IMR-90 (cell line): ENCODE results near the gene ELK3. TPM values are rescaled to one million over a fixed set of nuclear protein-coding genes. Genes with fewer than 3 reads are reported as not detected.
A peak's percentile ranks its signal among the peaks of the same experiment; 100 is the strongest.

ENCODE experiments used
- ATAC-seq: fragments of 200-7000 bp; cut with Tn5 transposase; 2 replicates; pipeline ENCODE4 v1.9.1; 2020; ENCODE audit warnings: low read depth, mild to moderate bottlenecking, moderate library complexity
- BruUV-seq: library from RNA; stranded (reverse); fragments of 400-500 nt; replicated peaks from 2 replicates; lab custom pipeline; 2021; lab: Mats Ljungman, UMichigan
- CTCF ChIA-PET: fragments of 300-600 bp; formaldehyde crosslinking; extraction: SDS; loops from one replicate; lab custom pipeline; 2021; ENCODE audit warnings: antibody characterized with exemption; lab: Yijun Ruan, JAX
- POLR2A ChIA-PET: fragments of 300-600 bp; sonication (Branson Sonifier 250); formaldehyde crosslinking; loops from one replicate; lab custom pipeline; 2022; ENCODE audit warnings: antibody characterized with exemption; ENCODE audit not compliant: unreplicated experiment; lab: Charles Lee
- DNase-seq: peaks from one replicate; pipeline ENCODE4 v3.0.0; 2013
- H2AFZ ChIP-seq: replicated peaks from 2 replicates; pipeline ENCODE3; 2013; ENCODE audit warnings: low read length, mild to moderate bottlenecking; ENCODE audit not compliant: poor library complexity
- H2AK5ac ChIP-seq: 2 replicates; pipeline ENCODE4 v1.6.1; 2013; ENCODE audit warnings: low read depth, low read length, inconsistent platforms
- H2AK9ac ChIP-seq: replicated peaks from 2 replicates; pipeline ENCODE3; 2013; ENCODE audit warnings: mild to moderate bottlenecking, low read depth, low read length, moderate library complexity; ENCODE audit not compliant: poor library complexity
- H2BK120ac ChIP-seq: 2 replicates; pipeline ENCODE4 v1.6.1; 2013; ENCODE audit warnings: low read depth, low read length, inconsistent platforms
- H2BK15ac ChIP-seq: 3 replicates; pipeline ENCODE4 v1.6.1; 2013; ENCODE audit warnings: low read depth, low read length, inconsistent platforms
- H2BK20ac ChIP-seq: 2 replicates; pipeline ENCODE4 v1.6.1; 2013; ENCODE audit warnings: low read depth, mild to moderate bottlenecking, inconsistent platforms, low read length, moderate library complexity
- H2BK5ac ChIP-seq: 2 replicates; pipeline ENCODE4 v1.6.1; 2013; ENCODE audit warnings: mild to moderate bottlenecking, low read depth, low read length, inconsistent platforms; ENCODE audit not compliant: poor library complexity, severe bottlenecking
- H3K14ac ChIP-seq: replicated peaks from 2 replicates; pipeline ENCODE4 v1.6.1; 2013; ENCODE audit warnings: low read depth, low read length, inconsistent platforms
- H3K18ac ChIP-seq: 2 replicates; pipeline ENCODE4 v1.6.1; 2013; ENCODE audit warnings: low read depth, low read length, control low read depth
- H3K23ac ChIP-seq: 2 replicates; pipeline ENCODE4 v1.6.1; 2013; ENCODE audit warnings: low read depth, low read length, inconsistent platforms
- H3K27ac ChIP-seq: 2 replicates; pipeline ENCODE4 v1.5.1; 2013; ENCODE audit warnings: mild to moderate bottlenecking, control low read depth, low read length; ENCODE audit not compliant: insufficient read depth
- H3K27me3 ChIP-seq: 2 replicates; pipeline ENCODE4 v1.6.1; 2013; ENCODE audit warnings: low read length; ENCODE audit not compliant: control insufficient read depth, insufficient read depth
- H3K36me3 ChIP-seq: 2 replicates; pipeline ENCODE4 v1.6.1; 2013; ENCODE audit warnings: low read length, mixed read lengths; ENCODE audit not compliant: control insufficient read depth, insufficient read depth
- H3K4ac ChIP-seq: 2 replicates; pipeline ENCODE4 v1.6.1; 2013; ENCODE audit warnings: low read depth, low read length, inconsistent platforms
- H3K4me1 ChIP-seq: 2 replicates; pipeline ENCODE4 v1.6.1; 2013; ENCODE audit warnings: low read length, mixed read lengths; ENCODE audit not compliant: control insufficient read depth, insufficient read depth
- H3K4me2 ChIP-seq: 2 replicates; pipeline ENCODE4 v1.6.1; 2013; ENCODE audit warnings: low read depth, mild to moderate bottlenecking, control low read depth, low read length, moderate library complexity
- H3K4me3 ChIP-seq: 2 replicates; pipeline ENCODE4 v1.5.1; 2013; ENCODE audit warnings: low read depth, mild to moderate bottlenecking, control low read depth, low read length, moderate library complexity; ENCODE audit not compliant: insufficient read depth
- H3K56ac ChIP-seq: 2 replicates; pipeline ENCODE4 v1.6.1; 2013; ENCODE audit warnings: low read length, inconsistent platforms; ENCODE audit not compliant: insufficient read depth; ENCODE audit errors: extremely low read depth
- H3K79me1 ChIP-seq, 2 experiments: 2 replicates each; pipeline ENCODE4 v1.6.1; 2013; ENCODE audit warnings: low read length in 2 of 2, inconsistent platforms in 1 of 2, low read depth in 1 of 2
- H3K9ac ChIP-seq: 2 replicates; pipeline ENCODE4 v1.6.1; 2013; ENCODE audit warnings: low read depth, low read length, control low read depth
- H3K9me1 ChIP-seq: 2 replicates; pipeline ENCODE4 v1.6.1; 2013; ENCODE audit warnings: low read length, inconsistent platforms; ENCODE audit not compliant: insufficient read depth
- H3K9me3 ChIP-seq: 2 replicates; pipeline ENCODE4 v1.6.1; 2013; ENCODE audit warnings: low read length; ENCODE audit not compliant: control insufficient read depth, insufficient read depth
- H4K20me1 ChIP-seq: 2 replicates; pipeline ENCODE4 v1.6.1; 2013; ENCODE audit warnings: low read length, inconsistent platforms; ENCODE audit not compliant: insufficient read depth
- H4K5ac ChIP-seq: 2 replicates; pipeline ENCODE4 v1.6.1; 2013; ENCODE audit warnings: mild to moderate bottlenecking, low read depth, low read length, control low read depth
- H4K8ac ChIP-seq, 2 experiments: 2 replicates each; pipeline ENCODE4 v1.6.1; 2013; ENCODE audit warnings: low read depth in 2 of 2, low read length in 2 of 2, control low read depth in 1 of 2, inconsistent platforms in 1 of 2
- H4K91ac ChIP-seq: 2 replicates; pipeline ENCODE4 v1.6.1; 2013; ENCODE audit warnings: low read depth, low read length, inconsistent platforms; ENCODE audit not compliant: insufficient read depth
- ELK1 ChIP-seq: fragments of 150-350 bp; IDR thresholded peaks from 2 replicates; pipeline ENCODE4 v1.6.1; 2016; ENCODE audit warnings: low read depth, mild to moderate bottlenecking, low read length, moderate library complexity, borderline replicate concordance
- MAFK ChIP-seq: IDR thresholded peaks from 2 replicates; pipeline ENCODE4 v1.6.1; 2012; ENCODE audit warnings: low read depth, low read length, improper control_type of control experiment
- MAZ ChIP-seq: IDR thresholded peaks from 2 replicates; pipeline ENCODE4 v1.6.1; 2012; ENCODE audit warnings: low read depth, mild to moderate bottlenecking, low read length, improper control_type of control experiment, moderate library complexity, borderline replicate concordance
- NFE2L2 ChIP-seq: fragments of 150-350 bp; IDR thresholded peaks from 2 replicates; pipeline ENCODE4 v1.6.1; 2016; ENCODE audit warnings: low read depth, mild to moderate bottlenecking, low read length
- RCOR1 ChIP-seq: IDR thresholded peaks from 2 replicates; pipeline ENCODE4 v1.6.1; 2012; ENCODE audit warnings: mild to moderate bottlenecking, low read length, improper control_type of control experiment; ENCODE audit not compliant: insufficient replicate concordance
- SMC3 ChIP-seq: fragments of 150-350 bp; IDR thresholded peaks from 2 replicates; pipeline ENCODE4 v1.6.1; 2016; ENCODE audit warnings: low read depth, mild to moderate bottlenecking, antibody characterized with exemption, low read length, moderate library complexity
- WGBS, 2 experiments: methylation state at CpG; one replicate each; pipeline versions ENCODE4 v1.1.5 to v1.1.7; 2013; ENCODE audit warnings: missing lambda C conversion rate in 2 of 2; ENCODE audit not compliant: insufficient read length in 1 of 2; ENCODE audit errors: extremely low coverage in 2 of 2; 5-methylcytosine and 5-hydroxymethylcytosine counted together
- dilution Hi-C: fragments of 300-500 bp; cut with HindIII; formaldehyde crosslinking; loops from one replicate; pipeline ENCODE4 v1.14.3; 2018; ENCODE audit warnings: low sequenced_read_pairs; ENCODE audit not compliant: unreplicated experiment
- in situ Hi-C: fragments of 300-500 bp; cut with MboI; formaldehyde crosslinking; loops from 3 replicates; pipeline ENCODE4 v1.14.3; 2019; ENCODE audit warnings: low sequenced_read_pairs, inconsistent platforms, mixed read lengths
- intact Hi-C: fragments of 100-400 bp; cut with micrococcal nuclease; formaldehyde crosslinking; loops from 2 replicates; pipeline ENCODE4 v1.10.0; 2022
- polyA plus RNA-seq, 3 experiments: library from polyadenylated mRNA; depleted of rRNA; stranded (reverse); fragments of >200 nt; gene quantifications; 2 replicates each; pipeline ENCODE4 v1.2.3, GENCODE V29; 2012; ENCODE audit warnings: low replicate concordance in 1 of 3
- total RNA-seq: library from RNA; depleted of rRNA; stranded (reverse); fragments of >200 nt; gene quantifications from 2 replicates; pipeline ENCODE4 v1.2.3, GENCODE V29; 2012

The ELK3 gene
- total and polyA plus RNA-seq, 2 of the 4 experiments (the other 2 are of a cell fraction), result 14.5 to 27.5 TPM

DNA sequence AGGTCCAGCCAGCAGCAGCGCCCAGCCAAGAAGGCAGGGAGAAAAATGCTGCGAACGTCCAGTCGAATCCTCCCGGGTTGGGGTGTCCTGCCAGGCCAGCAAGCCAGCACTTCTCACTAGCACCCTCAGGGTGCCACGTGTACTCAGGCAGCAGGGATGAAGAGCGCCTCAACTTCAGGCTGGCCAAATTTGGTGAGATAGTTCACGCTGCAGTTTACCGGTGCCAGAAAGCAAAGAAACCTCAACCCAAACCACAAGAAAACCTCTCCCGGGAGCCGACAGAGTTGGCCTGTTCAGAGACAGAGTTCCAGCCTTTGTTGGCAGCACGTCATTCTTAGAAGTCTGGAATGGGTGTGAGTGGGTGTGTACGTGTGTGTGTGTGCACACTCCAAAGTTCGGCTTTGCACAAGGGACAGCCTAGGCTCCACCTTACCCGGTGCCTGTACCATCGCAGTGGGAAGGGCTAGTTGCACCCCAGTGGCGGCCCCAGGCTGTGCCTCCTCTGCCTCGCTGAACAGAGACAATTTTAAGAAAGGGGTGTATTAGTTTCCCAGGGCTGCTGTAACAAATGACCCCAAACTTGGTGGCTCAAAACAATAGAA, 42.1 kb downstream of the ELK3 start:
- H2BK15ac ChIP-seq, result no peak overlapping the region
- peaks cover 44% of the 10 kb centered on the region for H3K4me1 ChIP-seq
- CTCF ChIA-PET, result no interaction called here

More for the DNA sequence above, 42.1 kb downstream of the ELK3 start:
- H3K79me1 ChIP-seq, result peaks cover 49 to 93% of the 10 kb centered on the region in 2 experiments
- intact Hi-C loops (no loop called here), dilution Hi-C loops (no loop called here), in situ Hi-C loops (no loop called here)
- H2AK5ac ChIP-seq, result peak overlapping the region; percentile 27; the same call in 1 of the 2 replicates
- H2BK20ac ChIP-seq, result peak overlapping the region; percentile 11; the same call in 1 of the 2 replicates
- H3K4me2 ChIP-seq, result no peak overlapping the region
- no peak overlapping the region for H3K27ac ChIP-seq
- no peak overlapping the region for H3K18ac ChIP-seq
- no peak overlapping the region; the same call in 1 of the 2 replicates for H2BK120ac ChIP-seq
- H2BK5ac ChIP-seq, result no peak overlapping the region
- peaks cover 47% of the 10 kb centered on the region for H3K9me1 ChIP-seq
- peak overlapping the region; percentile 9 for H4K5ac ChIP-seq
- peak overlapping the region in 1 of 2 experiments; percentile 63; a peak in 1 of 4 replicates for H4K8ac ChIP-seq
- no peak for ATAC-seq
- no peak overlapping the region for H3K56ac ChIP-seq
- no peak overlapping the region for H4K91ac ChIP-seq
- H3K27me3 ChIP-seq, result no peaks in the 10 kb centered on the region
- WGBS, 2 experiments, result 80% methylated on average over 1 of the region's 18 CpGs; no CpG with 5 or more reads in 1 of the 2 experiments
- peak overlapping the region; percentile 55 for H3K4ac ChIP-seq
- H3K4me3 ChIP-seq, result no peak overlapping the region
- H3K9ac ChIP-seq, result no peak overlapping the region
- H3K23ac ChIP-seq, result peak overlapping the region; percentile 45; the same call in 1 of the 2 replicates
- BruUV-seq, result no TSS peak
- H2AFZ ChIP-seq, result no peak overlapping the region
- TF ChIP-seq ELK1 (no peak), RCOR1 (no peak), MAFK (no peak), MAZ (no peak), NFE2L2 (no peak), SMC3 (no peak)
- peaks cover 5% of the 10 kb centered on the region for H3K36me3 ChIP-seq
- H4K20me1 ChIP-seq, result peaks cover 82% of the 10 kb centered on the region
- H3K9me3 ChIP-seq, result no peaks in the 10 kb centered on the region
- POLR2A ChIA-PET, result no interaction called here
- H3K14ac ChIP-seq, result peak overlapping the region; percentile 50
- peak overlapping the region; percentile 65 for H2AK9ac ChIP-seq
- peak; percentile 51 for DNase-seq
